ENCODE results near the gene KCND3.
"Not testable (repeated sequence)": the region's sequence is repeated elsewhere in the genome, so short reads cannot be mapped to it uniquely, and the experiment has no call there.

Gene KCND3

DNA sequence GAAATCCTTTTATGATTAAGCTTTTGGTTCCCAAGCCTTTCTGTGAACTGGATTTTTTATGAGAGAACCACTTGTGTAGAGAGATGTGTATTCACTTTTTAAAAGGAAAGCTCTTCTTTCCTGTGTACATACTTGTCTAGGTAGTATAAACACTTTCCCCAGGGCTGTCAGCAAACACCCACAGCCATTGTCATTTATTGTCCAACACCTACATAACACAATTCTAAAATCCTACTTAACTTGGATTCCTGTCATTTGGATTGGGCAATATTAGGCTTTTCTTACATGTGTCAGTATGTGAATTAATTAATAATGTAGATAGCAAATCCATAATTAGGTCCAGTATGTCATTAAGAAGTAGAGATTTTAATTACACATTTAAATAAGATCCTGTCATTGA is 221.4 kb downstream of the KCND3 start:
- DNase-seq = no peak

GRCh38 chr1:111762332-111762731 is 227.1 kb downstream of the KCND3 start:
- DNase-seq = no peak

DNA sequence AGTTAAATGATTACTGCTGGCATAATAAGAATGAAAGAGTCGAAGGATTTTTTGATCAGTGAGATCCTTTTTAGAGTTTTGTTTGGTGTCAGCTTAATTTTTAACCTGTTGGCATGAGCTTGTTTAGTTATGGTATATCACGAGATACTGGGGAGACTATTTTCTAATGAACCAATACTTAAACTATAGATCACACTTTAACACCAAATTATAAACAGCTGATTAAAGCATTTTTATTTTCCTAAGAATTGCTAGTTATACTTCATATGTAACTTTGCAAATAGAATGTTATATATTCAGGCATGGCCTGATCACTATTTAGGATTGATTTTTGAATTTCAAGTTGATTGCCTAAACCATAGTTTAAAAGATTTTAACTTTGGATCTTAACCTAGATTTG is 227.8 kb downstream of the KCND3 start:
- DNase-seq = no peak

- no peak for DNase-seq
Measured at GRCh38 chr1:111758373-111758772, 231.1 kb downstream of the KCND3 start.

DNA sequence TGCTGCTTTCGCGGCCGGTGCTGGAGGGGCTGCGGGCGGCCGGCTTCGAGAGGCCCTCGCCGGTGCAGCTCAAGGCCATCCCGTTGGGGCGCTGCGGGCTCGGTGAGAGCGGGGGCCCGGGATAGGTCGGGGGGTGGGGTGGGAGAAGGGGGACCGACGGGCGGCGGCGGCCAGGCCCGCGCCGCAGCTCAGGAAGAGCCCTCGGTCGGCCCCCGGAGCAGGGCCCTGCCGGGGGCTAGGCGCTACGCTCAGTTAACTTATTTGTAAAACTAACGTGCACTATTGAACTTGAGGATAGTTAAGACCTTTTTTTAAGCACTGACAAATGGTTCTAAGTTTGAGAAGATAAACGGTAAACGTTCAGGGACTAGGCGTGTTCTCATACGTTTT is 233.3 kb downstream of the KCND3 start:
- no peak for DNase-seq

- peak; percentile 92 to 94 for DNase-seq
Measured at GRCh38 chr1:111755331-111756123, 233.9 kb downstream of the KCND3 start, which contains the start of gene DDX20. DDX20 (plus strand) TSS chr1:111755901; CDS start chr1:111755925, 24 bp downstream.

DNA sequence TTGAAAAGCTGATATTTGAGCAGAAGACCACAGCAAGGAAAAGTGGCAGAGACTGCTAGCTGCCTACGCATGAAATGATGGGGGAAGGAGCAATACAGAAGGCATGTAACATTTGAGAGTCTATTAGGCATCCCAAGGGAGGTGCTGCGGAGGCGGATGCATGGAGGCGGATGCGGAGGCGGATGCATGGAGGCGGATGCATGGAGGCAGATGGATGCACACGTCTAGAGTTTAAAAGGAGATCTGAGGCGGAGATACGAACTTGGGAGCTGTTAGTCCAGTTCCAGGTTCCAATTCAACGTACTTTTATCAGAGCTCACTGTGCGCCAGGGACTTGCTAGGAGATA is 234.5 kb downstream of the KCND3 start:
- no peak for DNase-seq

- no peak for DNase-seq
Measured at GRCh38 chr1:111751906-111752575, 237.4 kb downstream of the KCND3 start.

GRCh38 chr1:111750856-111751255 is 238.6 kb downstream of the KCND3 start:
- DNase-seq = no peak

GRCh38 chr1:111749628-111750027 is 239.8 kb downstream of the KCND3 start:
- DNase-seq = no peak

DNA sequence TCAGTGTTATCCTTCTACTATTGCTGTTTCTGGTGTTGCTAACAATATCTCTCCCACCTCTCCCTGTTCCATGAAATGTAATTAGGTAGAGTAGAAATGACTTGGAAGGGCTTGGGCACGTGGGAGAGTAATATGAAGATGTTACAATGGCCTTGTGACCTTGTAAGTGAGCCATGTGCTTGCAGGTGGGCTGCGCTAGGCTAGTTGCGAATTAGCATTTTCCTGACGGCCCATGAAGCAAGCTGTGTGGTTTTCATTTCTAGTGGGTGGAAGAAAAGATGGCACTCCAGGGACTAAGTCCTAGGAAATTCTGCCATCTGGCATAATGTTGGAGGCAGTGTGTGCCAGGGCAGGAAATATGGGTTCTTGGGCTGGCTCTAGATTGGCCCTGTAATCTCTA is 241.5 kb downstream of the KCND3 start:
- DNase-seq = no peak

DNA sequence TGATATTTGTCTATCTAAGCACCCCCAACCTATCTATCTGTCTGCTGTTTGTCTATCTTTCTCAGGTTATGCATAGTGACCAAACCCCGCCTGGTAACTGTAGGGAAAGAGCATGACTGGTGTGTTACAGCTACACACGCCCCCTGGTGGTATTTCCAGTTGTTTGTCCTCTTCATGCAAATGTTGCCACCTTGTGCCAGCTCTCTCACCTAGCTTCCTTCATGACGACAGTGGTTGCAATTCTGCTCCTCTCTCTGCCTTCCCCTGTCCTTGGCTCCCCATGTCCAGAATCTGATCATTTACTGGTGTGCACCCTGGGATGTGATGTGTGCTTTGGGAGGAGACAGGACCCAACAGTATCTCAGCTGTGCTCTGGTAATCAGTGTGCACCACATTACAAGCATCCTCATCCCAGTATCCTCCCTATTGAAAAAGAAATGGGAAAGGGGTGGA is 242.2 kb downstream of the KCND3 start:
- DNase-seq = peak; percentile 70 to 78

GRCh38 chr1:111746614-111746999 is 242.9 kb downstream of the KCND3 start:
- no peak for DNase-seq

DNA sequence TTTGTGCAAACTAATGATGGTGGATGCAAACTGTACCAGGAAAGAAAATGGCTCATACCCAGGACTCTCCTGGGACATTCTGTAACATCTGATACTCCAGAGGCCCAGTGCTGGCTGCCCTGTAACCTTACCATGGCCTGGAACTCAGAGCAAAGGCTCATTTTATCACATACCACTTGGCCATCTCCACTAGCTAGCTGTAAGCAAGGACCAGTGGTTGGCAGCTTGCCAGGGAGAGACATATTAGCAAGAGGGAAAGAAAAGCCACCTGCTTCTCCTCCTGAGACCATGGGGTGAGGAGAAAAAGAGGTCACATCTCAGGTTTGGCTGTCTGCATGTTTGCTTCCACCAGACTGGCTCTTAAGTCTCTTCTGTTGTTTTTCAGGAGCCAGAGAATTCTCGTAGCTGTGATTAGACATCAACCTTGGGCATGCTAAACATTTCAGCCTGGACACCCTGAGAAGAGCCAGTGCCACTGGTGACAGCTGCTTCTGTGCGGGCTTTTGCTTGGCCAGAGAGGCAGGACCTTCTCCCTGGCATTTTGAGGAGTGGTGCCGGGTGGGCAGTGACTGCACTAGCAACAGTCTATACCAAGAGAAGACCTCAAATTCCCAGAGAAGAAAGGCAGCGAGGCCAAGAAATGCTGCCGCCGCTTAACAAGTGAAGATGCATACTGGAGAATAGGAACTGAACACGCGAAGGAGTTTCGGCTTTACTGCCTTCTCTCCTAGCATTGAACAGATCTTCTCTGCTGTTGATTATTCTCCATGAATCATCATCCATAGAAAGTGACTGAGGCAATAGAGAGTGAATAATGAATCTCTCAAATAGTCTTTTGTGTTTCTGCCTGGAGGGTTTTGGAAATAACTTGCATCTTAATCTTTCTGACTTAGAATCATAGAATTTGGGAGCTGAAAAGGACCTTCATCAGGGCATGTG is 243.5 kb downstream of the KCND3 start:
- no peak for DNase-seq

- DNase-seq = no peak
Measured at GRCh38 chr1:111743679-111744101, 245.8 kb downstream of the KCND3 start.

- no peak for DNase-seq
Measured at GRCh38 chr1:111742938-111743549, 246.4 kb downstream of the KCND3 start.

GRCh38 chr1:111742292-111742691 is 247.2 kb downstream of the KCND3 start:
- not testable (repeated sequence) for DNase-seq

- DNase-seq = peak in 1 of 2 donors; percentile 17
Measured at GRCh38 chr1:111739925-111740765, 249.3 kb downstream of the KCND3 start.

DNA sequence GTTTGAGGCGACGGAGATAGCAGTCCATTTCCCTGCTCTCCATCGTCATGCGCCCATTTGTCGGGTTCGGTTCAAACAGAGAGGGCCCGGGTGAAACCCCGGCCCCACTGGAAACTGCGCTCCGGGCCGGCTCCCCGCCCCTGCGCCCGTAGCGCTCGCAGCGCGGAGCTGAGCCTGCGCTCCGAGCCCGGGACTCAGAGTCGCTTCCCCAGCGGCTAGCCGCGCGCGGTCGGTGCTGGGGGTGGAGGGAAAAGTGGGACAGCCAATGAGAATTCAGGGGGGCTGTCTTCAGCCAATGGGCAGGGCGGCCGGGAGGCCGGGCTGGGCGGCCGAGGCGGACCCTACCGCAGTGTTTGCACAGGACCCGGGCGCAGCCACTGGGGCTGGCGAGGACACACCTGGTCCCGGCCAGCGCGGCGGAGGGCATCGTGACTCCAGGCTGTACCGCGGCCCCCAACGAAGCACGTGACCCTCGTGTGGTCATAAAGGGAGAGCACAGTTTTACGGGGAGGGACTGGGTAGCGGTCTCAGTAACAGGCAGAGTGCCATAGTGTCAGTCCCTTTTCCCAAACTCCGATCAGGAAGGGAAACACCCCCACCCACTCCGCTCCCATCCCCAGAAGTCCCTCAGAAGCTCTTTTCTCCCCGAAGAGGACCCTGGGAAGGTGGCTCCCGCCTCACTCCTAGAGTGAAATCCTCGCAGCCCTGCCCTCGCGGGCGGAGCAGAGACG is 250.1 kb downstream of the KCND3 start, which contains the start of gene INKA2:
INKA2 (minus strand) TSS at position 202 of the 731 bp plus-strand sequence; CDS start at position 49, 153 bp downstream.
- DNase-seq = peak; percentile 72 to 78

- DNase-seq = peak; percentile 28 to 52
Measured at GRCh38 chr1:111738436-111739193, 250.9 kb downstream of the KCND3 start.

All from CD4-positive, alpha-beta T cell treated with Interferon alpha-2 for 1 hour (primary cell).